Measurements from ENCODE around the gene VAV1. TPM values are rescaled to one million over a fixed set of nuclear protein-coding genes. Genes with fewer than 3 reads are reported as not detected.
"Not testable (repeated sequence)": the region's sequence is repeated elsewhere in the genome, so short reads cannot be mapped to it uniquely, and the experiment has no call there.

VAV1 gene
- total RNA-seq, 1 experiment from 2014 or later, result 7.5 TPM

- Histone ChIP-seq H3K79me2 (ENCODE audit: low read depth) (no peaks in the 10 kb centered on the region), H3K27me3 (ENCODE audit: insufficient read depth, low read depth) (no peaks in the 10 kb centered on the region), H3K36me3 (ENCODE audit: low read depth) (no peaks in the 10 kb centered on the region), H3K9me2 (ENCODE audit: insufficient read depth) (no peaks in the 10 kb centered on the region), H2AFZ (no peak overlapping the region), H3F3A (ENCODE audit: insufficient read depth, low read depth) (peaks cover 21% of the 10 kb centered on the region; the same call in 1 of the 2 replicates), H3K4me2 (no peak overlapping the region), H4K20me1 (ENCODE audit: insufficient read depth) (no peaks in the 10 kb centered on the region), H3K9me3 (ENCODE audit: insufficient read depth, low read depth) (no peaks in the 10 kb centered on the region), H3K4me1 (replicated peaks; ENCODE audit: insufficient read depth) (peaks cover 16% of the 10 kb centered on the region), H3K27ac (no peak overlapping the region), H3K4me3 (no peak overlapping the region)
- no peak for TF ChIP-seq CTCF (conservative IDR thresholded peaks at IDR 0.05)
- no peak for TF ChIP-seq EZH2 (IDR thresholded peaks at IDR 0.05; ENCODE audit: low read depth)
- no TSS peak for BruUV-seq (replicated peaks)
- intact Hi-C loops (cut with micrococcal nuclease; ENCODE audit: unreplicated experiment), result no loop called here
- ChIA-PET POLR2A (ENCODE audit: unreplicated experiment) (no interaction called here), CTCF (no interaction called here)
- no peak for DNase-seq
These were observed 25.1 kb downstream of the VAV1 start for GRCh38 chr19:6797646-6798045.

- Histone ChIP-seq H2AFZ (peak overlapping the region; percentile 55; the same call in 1 of the 2 replicates), H3K27ac (peak overlapping the region; percentile 96), H3K4me1 (replicated peaks; ENCODE audit: insufficient read depth) (peaks cover 24% of the 10 kb centered on the region), H3K4me2 (peak overlapping the region; percentile 85), H3F3A (ENCODE audit: insufficient read depth, low read depth) (peaks cover 28% of the 10 kb centered on the region; the same call in 1 of the 2 replicates), H3K4me3 (peak overlapping the region; percentile 29; the same call in 1 of the 2 replicates)
- not testable (repeated sequence) for DNase-seq; H3K9me3 ChIP-seq (ENCODE audit: insufficient read depth, low read depth); H3K9me2 ChIP-seq (ENCODE audit: insufficient read depth); BruUV-seq (replicated peaks); H3K79me2 ChIP-seq (ENCODE audit: low read depth); H3K36me3 ChIP-seq (ENCODE audit: low read depth); H4K20me1 ChIP-seq (ENCODE audit: insufficient read depth); H3K27me3 ChIP-seq (ENCODE audit: insufficient read depth, low read depth)
- intact Hi-C loops (cut with micrococcal nuclease; ENCODE audit: unreplicated experiment), result loop anchor here (2.0 kb wide), 1 partner anchor 29 kb away; no protein-coding TSS in a partner anchor
- POLR2A ChIA-PET (ENCODE audit: unreplicated experiment), result interaction anchor here (0.5 to 1.1 kb wide), 8 partner anchors 12 to 1105 kb away, joined by 3 to 15 read pairs (median 4); partner anchors contain the start of genes ALKBH7, GPR108 and SH2D3A
- CTCF ChIA-PET, result interaction anchor here (0.9 to 1.1 kb wide), 2 partner anchors 28 to 62 kb away, joined by 3 read pairs; partner anchors contain the start of gene VAV1
These were observed 27.8 kb downstream of the VAV1 start for GRCh38 chr19:6800160-6800790.

- CTCF ChIA-PET, result interaction anchor here (0.9 to 1.1 kb wide), 2 partner anchors 29 to 63 kb away, joined by 3 read pairs; partner anchors contain the start of gene VAV1
These were observed 28.5 kb downstream of the VAV1 start for GRCh38 chr19:6800991-6801484.

More at GRCh38 chr19:6800991-6801484, 28.5 kb downstream of the VAV1 start:
- H3F3A ChIP-seq (ENCODE audit: insufficient read depth, low read depth), result peaks cover 28% of the 10 kb centered on the region; the same call in 1 of the 2 replicates
- peak; percentile 77 to 98 for DNase-seq
- H3K27me3 ChIP-seq (ENCODE audit: insufficient read depth, low read depth), result no peaks in the 10 kb centered on the region
- peak overlapping the region; percentile 96 for H3K27ac ChIP-seq
- peak overlapping the region; percentile 57 for H3K4me3 ChIP-seq
- TSS peak; percentile 76 for BruUV-seq (replicated peaks)
- peaks cover 24% of the 10 kb centered on the region for H3K4me1 ChIP-seq (replicated peaks; ENCODE audit: insufficient read depth)
- POLR2A ChIA-PET (ENCODE audit: unreplicated experiment), result interaction anchor here (0.5 to 1.1 kb wide), 11 partner anchors 10 to 1105 kb away, joined by 3 to 15 read pairs (median 5); partner anchors contain the start of genes ALKBH7, GPR108 and SH2D3A
- H3K79me2 ChIP-seq (ENCODE audit: low read depth), result no peaks in the 10 kb centered on the region
- 0 out of 2 replicates have a peak overlapping the region, but pooled peaks have one; percentile 57 for H2AFZ ChIP-seq
- no peaks in the 10 kb centered on the region for H3K9me2 ChIP-seq (ENCODE audit: insufficient read depth)
- intact Hi-C loops (cut with micrococcal nuclease; ENCODE audit: unreplicated experiment), result loop anchor here (1.0 to 2.0 kb wide), 4 partner anchors 28 to 62 kb away; partner anchors contain the start of genes SH2D3A and TRIP10
- H3K4me2 ChIP-seq, result peak overlapping the region; percentile 85
- H3K9me3 ChIP-seq (ENCODE audit: insufficient read depth, low read depth), result no peaks in the 10 kb centered on the region
- TF ChIP-seq EZH2 (IDR thresholded peaks at IDR 0.05; ENCODE audit: low read depth), result no peak
- no peak for TF ChIP-seq CTCF (conservative IDR thresholded peaks at IDR 0.05)
- no peaks in the 10 kb centered on the region for H4K20me1 ChIP-seq (ENCODE audit: insufficient read depth)
- no peaks in the 10 kb centered on the region for H3K36me3 ChIP-seq (ENCODE audit: low read depth)
